H9 (cell line): ENCODE data around the gene POLR2A. TPM values are rescaled to one million over a fixed set of nuclear protein-coding genes. Genes with fewer than 3 reads are reported as not detected.

Source experiments
- DNase-seq: peaks from one replicate; pipeline ENCODE4 v3.0.0-alpha.2; 2017
- H2AFZ ChIP-seq: one replicate; pipeline ENCODE4 v1.6.1; 2013; ENCODE audit warnings: mild to moderate bottlenecking, low read length, control low read depth, moderate library complexity
- H2AK5ac ChIP-seq: 2 replicates; pipeline ENCODE4 v1.6.1; 2013; ENCODE audit warnings: low read length, control low read depth, mixed read lengths; ENCODE audit not compliant: insufficient read length
- H2BK120ac ChIP-seq: one replicate; pipeline ENCODE4 v1.6.1; 2013; ENCODE audit warnings: low read depth, mild to moderate bottlenecking, low read length, control low read depth, inconsistent platforms; ENCODE audit not compliant: poor library complexity, severe bottlenecking
- H2BK12ac ChIP-seq: 2 replicates; pipeline ENCODE4 v1.6.1; 2013; ENCODE audit warnings: low read length, control low read depth, mixed read lengths, low read depth; ENCODE audit not compliant: insufficient read length
- H2BK15ac ChIP-seq: 2 replicates; pipeline ENCODE4 v1.6.1; 2013; ENCODE audit warnings: low read depth, low read length, control low read depth
- H2BK20ac ChIP-seq: one replicate; pipeline ENCODE4 v1.6.1; 2013; ENCODE audit warnings: low read depth, mild to moderate bottlenecking, low read length, control low read depth, inconsistent platforms; ENCODE audit not compliant: poor library complexity, severe bottlenecking
- H2BK5ac ChIP-seq: 2 replicates; pipeline ENCODE4 v1.6.1; 2013; ENCODE audit warnings: low read length, control low read depth, mixed read lengths; ENCODE audit not compliant: insufficient read length
- H3K14ac ChIP-seq: 2 replicates; pipeline ENCODE4 v1.6.1; 2013; ENCODE audit warnings: low read length, control low read depth; ENCODE audit not compliant: insufficient read depth
- H3K18ac ChIP-seq: 2 replicates; pipeline ENCODE4 v1.6.1; 2013; ENCODE audit warnings: low read depth, mild to moderate bottlenecking, mixed read lengths, low read length, control low read depth; ENCODE audit not compliant: insufficient read length
- H3K23ac ChIP-seq: 2 replicates; pipeline ENCODE4 v1.6.1; 2013; ENCODE audit warnings: low read length, control low read depth, mixed read lengths, low read depth; ENCODE audit not compliant: insufficient read length
- H3K23me2 ChIP-seq: 2 replicates; pipeline ENCODE4 v1.6.1; 2013; ENCODE audit warnings: low read depth, mild to moderate bottlenecking, mixed read lengths, low read length, control low read depth; ENCODE audit not compliant: insufficient read length, poor library complexity, severe bottlenecking
- H3K27ac ChIP-seq: 2 replicates; pipeline ENCODE4 v1.5.1; 2013; ENCODE audit warnings: low read length, control low read depth, mixed read lengths, low read depth; ENCODE audit not compliant: insufficient read length
- H3K27me3 ChIP-seq: 2 replicates; pipeline ENCODE4 v1.6.1; 2013; ENCODE audit warnings: low read length, control low read depth, inconsistent platforms; ENCODE audit not compliant: insufficient read depth
- H3K4ac ChIP-seq: 2 replicates; pipeline ENCODE4 v1.6.1; 2013; ENCODE audit warnings: low read depth, mild to moderate bottlenecking, control low read depth, inconsistent platforms, low read length, moderate library complexity
- H3K4me1 ChIP-seq: 2 replicates; pipeline ENCODE4 v1.6.1; 2013; ENCODE audit warnings: low read length, control low read depth, inconsistent platforms; ENCODE audit not compliant: insufficient read depth
- H3K4me2 ChIP-seq: 2 replicates; pipeline ENCODE4 v1.6.1; 2013; ENCODE audit warnings: low read length, control low read depth, mixed read lengths; ENCODE audit not compliant: insufficient read length, insufficient read depth
- H3K56ac ChIP-seq: 2 replicates; pipeline ENCODE4 v1.6.1; 2013; ENCODE audit warnings: low read depth, mild to moderate bottlenecking, mixed read lengths, low read length, control low read depth; ENCODE audit not compliant: insufficient read length
- H3K79me1 ChIP-seq: 2 replicates; pipeline ENCODE4 v1.6.1; 2013; ENCODE audit warnings: low read depth, mild to moderate bottlenecking, moderate library complexity, low read length, control low read depth, inconsistent platforms; ENCODE audit not compliant: insufficient read depth, poor library complexity, severe bottlenecking
- H3K79me2 ChIP-seq: 2 replicates; pipeline ENCODE4 v1.6.1; 2013; ENCODE audit warnings: low read length, control low read depth, inconsistent platforms; ENCODE audit not compliant: insufficient read depth
- H3K9ac ChIP-seq: 2 replicates; pipeline ENCODE4 v1.6.1; 2013; ENCODE audit warnings: low read length, control low read depth, mixed read lengths; ENCODE audit not compliant: insufficient read length; ENCODE audit errors: extremely low read depth
- H3K9me3 ChIP-seq: one replicate; pipeline ENCODE4 v1.6.1; 2013; ENCODE audit warnings: low read depth, low read length, inconsistent platforms; ENCODE audit not compliant: control insufficient read depth
- H3T11ph ChIP-seq: one replicate; pipeline ENCODE4 v1.6.1; 2013; ENCODE audit warnings: mild to moderate bottlenecking, low read length, control low read depth, inconsistent platforms
- H4K20me1 ChIP-seq: one replicate; pipeline ENCODE4 v1.6.1; 2013; ENCODE audit not compliant: control insufficient read depth, insufficient read length, insufficient read depth
- H4K5ac ChIP-seq: 2 replicates; pipeline ENCODE4 v1.6.1; 2013; ENCODE audit warnings: low read depth, mild to moderate bottlenecking, mixed read lengths, low read length, control low read depth; ENCODE audit not compliant: insufficient read length
- H4K8ac ChIP-seq: replicated peaks from 2 replicates; pipeline ENCODE4 v1.6.1; 2013; ENCODE audit warnings: low read length, control low read depth, mixed read lengths, low read depth; ENCODE audit not compliant: insufficient read length
- H4K91ac ChIP-seq: 2 replicates; pipeline ENCODE4 v1.6.1; 2013; ENCODE audit warnings: low read depth, mild to moderate bottlenecking, moderate library complexity, mixed read lengths, low read length, control low read depth; ENCODE audit not compliant: insufficient read length
- H3K27ac Mint-ChIP-seq, 3 experiments: 2 replicates in 2 of 3; 3 replicates in 1 of 3; pipeline ENCODE4 v1.8.0; 2020 to 2021; ENCODE audit warnings: mixed read lengths in 3 of 3, mild to moderate bottlenecking in 1 of 3, moderate library complexity in 1 of 3
- H3K27me3 Mint-ChIP-seq: 2 replicates; pipeline ENCODE4 v1.8.0; 2021; ENCODE audit warnings: low read depth, mild to moderate bottlenecking, moderate library complexity, mixed read lengths
- H3K36me3 Mint-ChIP-seq, 3 experiments: 2 replicates in 2 of 3; 3 replicates in 1 of 3; pipeline ENCODE4 v1.8.0; 2020 to 2021; ENCODE audit warnings: low read depth in 3 of 3, mixed read lengths in 3 of 3; ENCODE audit not compliant: insufficient read depth in 1 of 3
- H3K4me1 Mint-ChIP-seq, 2 experiments: 2 replicates each; pipeline ENCODE4 v1.8.0; 2020; ENCODE audit warnings: mixed read lengths in 2 of 2
- H3K4me3 Mint-ChIP-seq, 2 experiments: 2 replicates in 1 of 2; 3 replicates in 1 of 2; pipeline ENCODE4 v1.8.0; 2020 to 2021; ENCODE audit warnings: mild to moderate bottlenecking in 2 of 2, mixed read lengths in 2 of 2, moderate library complexity in 1 of 2
- H3K9me3 Mint-ChIP-seq, 2 experiments: 2 replicates in 1 of 2; 3 replicates in 1 of 2; pipeline ENCODE4 v1.8.0; 2020; ENCODE audit warnings: mild to moderate bottlenecking in 2 of 2, mixed read lengths in 2 of 2, moderate library complexity in 1 of 2
- WGBS: extraction: QIAGEN DNeasy Blood & Tissue Kit; methylation state at CpG from one replicate; pipeline ENCODE4 v1.1.7; 2013; ENCODE audit warnings: missing lambda C conversion rate, low lambda C conversion rate, mixed read lengths; ENCODE audit not compliant: insufficient read length; ENCODE audit errors: extremely low coverage; 5-methylcytosine and 5-hydroxymethylcytosine counted together
- total RNA-seq: library from RNA; stranded (reverse); gene quantifications from 2 replicates; pipeline ENCODE4 v1.2.1, GENCODE V29; 2021
- TF ChIP-seq, protein P1 (sequence below): fragments of 200-600 bp; sonication (generic); conservative IDR thresholded peaks from 3 replicates; pipeline ENCODE4 v1.8.0; 2021; ENCODE audit warnings: antibody characterized with exemption, mild to moderate bottlenecking

Gene POLR2A
- total RNA-seq, 1 experiment from 2014 or later = 153 TPM

DNA sequence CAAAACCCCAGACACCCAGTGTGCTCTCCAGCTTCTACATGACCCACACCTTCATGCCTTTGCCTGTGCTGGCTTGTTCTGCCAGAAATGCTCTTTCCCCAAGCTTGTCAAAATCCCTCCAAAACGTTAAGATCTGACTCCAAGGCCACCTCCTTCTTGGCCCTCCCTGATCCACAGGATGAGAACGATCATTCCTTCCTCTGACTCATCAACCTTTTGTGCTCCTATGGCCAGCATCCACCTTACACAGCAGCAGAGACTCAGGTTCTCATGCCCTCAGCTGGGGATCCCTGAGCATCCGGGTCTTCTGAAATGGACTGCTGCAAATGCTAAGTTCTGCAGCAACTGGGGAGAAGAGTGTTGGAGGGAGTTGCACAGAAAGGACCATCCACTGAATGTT, 7.7 kb upstream of the POLR2A start:
- Mint-ChIP-seq H3K36me3 (peaks cover 0 to 4% (median 0%) of the 10 kb centered on the region in 3 experiments; a peak in 1 of 7 replicates), H3K4me1 (peaks cover 35 to 37% of the 10 kb centered on the region in 2 experiments), H3K4me3 (no peak overlapping the region), H3K9me3 (no peaks in the 10 kb centered on the region; a peak in 1 of 5 replicates), H3K27me3 (no peaks in the 10 kb centered on the region; the same call in 1 of the 2 replicates), H3K27ac (peak overlapping the region in 2 of 3 experiments; percentile 20 to 90; a peak in 3 of 7 replicates)
- Histone ChIP-seq H3K9me3 (no peaks in the 10 kb centered on the region), H3T11ph (no peak overlapping the region), H3K79me2 (peaks cover 5% of the 10 kb centered on the region; the same call in 1 of the 2 replicates), H2BK20ac (no peak overlapping the region), H3K56ac (no peak overlapping the region), H2AFZ (no peak overlapping the region), H4K8ac (no peak overlapping the region), H2AK5ac (no peak overlapping the region), H3K9ac (peak overlapping the region; percentile 29), H3K4ac (no peak overlapping the region), H4K91ac (no peak overlapping the region), H3K23ac (no peak overlapping the region), H2BK120ac (no peak overlapping the region), H3K4me1 (peaks cover 8% of the 10 kb centered on the region; the same call in 1 of the 2 replicates), H3K79me1 (peaks cover 3% of the 10 kb centered on the region), H3K27me3 (no peaks in the 10 kb centered on the region), H3K27ac (no peak overlapping the region), H3K4me2 (no peak overlapping the region), H3K14ac (no peak overlapping the region), H2BK15ac (no peak overlapping the region), H3K18ac (no peak overlapping the region), H3K23me2 (peaks cover 4% of the 10 kb centered on the region), H2BK5ac (no peak overlapping the region), H4K20me1 (peaks cover 6% of the 10 kb centered on the region), H2BK12ac (no peak overlapping the region), H4K5ac (no peak overlapping the region)
- WGBS = no CpG with 5 or more reads among the region's 3 CpGs
- no peak for DNase-seq
- TF ChIP-seq, protein P1, sequence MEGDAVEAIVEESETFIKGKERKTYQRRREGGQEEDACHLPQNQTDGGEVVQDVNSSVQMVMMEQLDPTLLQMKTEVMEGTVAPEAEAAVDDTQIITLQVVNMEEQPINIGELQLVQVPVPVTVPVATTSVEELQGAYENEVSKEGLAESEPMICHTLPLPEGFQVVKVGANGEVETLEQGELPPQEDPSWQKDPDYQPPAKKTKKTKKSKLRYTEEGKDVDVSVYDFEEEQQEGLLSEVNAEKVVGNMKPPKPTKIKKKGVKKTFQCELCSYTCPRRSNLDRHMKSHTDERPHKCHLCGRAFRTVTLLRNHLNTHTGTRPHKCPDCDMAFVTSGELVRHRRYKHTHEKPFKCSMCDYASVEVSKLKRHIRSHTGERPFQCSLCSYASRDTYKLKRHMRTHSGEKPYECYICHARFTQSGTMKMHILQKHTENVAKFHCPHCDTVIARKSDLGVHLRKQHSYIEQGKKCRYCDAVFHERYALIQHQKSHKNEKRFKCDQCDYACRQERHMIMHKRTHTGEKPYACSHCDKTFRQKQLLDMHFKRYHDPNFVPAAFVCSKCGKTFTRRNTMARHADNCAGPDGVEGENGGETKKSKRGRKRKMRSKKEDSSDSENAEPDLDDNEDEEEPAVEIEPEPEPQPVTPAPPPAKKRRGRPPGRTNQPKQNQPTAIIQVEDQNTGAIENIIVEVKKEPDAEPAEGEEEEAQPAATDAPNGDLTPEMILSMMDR = no peak
